Measurements from ENCODE around the gene ZAR1. TPM values are rescaled to one million over a fixed set of nuclear protein-coding genes. Genes with fewer than 3 reads are reported as not detected.

The ZAR1 gene
- total and polyA plus RNA-seq, 9 of the 15 experiments (the other 6 are each of a cell fraction or from before 2014, with no cell fraction given) = 0.07 to 0.84 (median 0.28) TPM; not detected in 1

GRCh38 chr4:48526406-48526805, 36.4 kb downstream of the ZAR1 start (continued):
- no peak for TF ChIP-seq ELK3 (CRISPR knock-in tag; IDR thresholded peaks at IDR 0.05)
- TF ChIP-seq ZKSCAN1 (IDR thresholded peaks at IDR 0.05; ENCODE audit: low read depth, low read length) = no peak
- no peak for TF ChIP-seq PTRF (tag; IDR thresholded peaks at IDR 0.05)
- TF ChIP-seq ARID1B (IDR thresholded peaks at IDR 0.05) = 0 out of 2 replicates have a peak, but pooled peaks have one; percentile 16
- TF ChIP-seq BACH1 (tag; IDR thresholded peaks at IDR 0.05) = no peak
- no peak for TF ChIP-seq MCM3 (IDR thresholded peaks at IDR 0.05)
- no peak for TF ChIP-seq FOXA1 (IDR thresholded peaks at IDR 0.05; ENCODE audit: borderline replicate concordance)

- Histone ChIP-seq H3K79me2 (ENCODE audit: control insufficient read depth, insufficient read depth, low read length) (no peaks in the 10 kb centered on the region), H3K4me1 (replicated peaks in 1 of 2; ENCODE audit: control insufficient read depth in 2 of 2, insufficient read depth in 2 of 2, low read length in 2 of 2) (no peaks in the 10 kb centered on the region), H3K4me3 (no peak overlapping the region), H3K9ac (ENCODE audit: insufficient read depth in 1 of 2, low read depth in 2 of 2, low read length in 2 of 2) (no peak overlapping the region), H3K9me1 (ENCODE audit: control insufficient read depth, insufficient read depth, low read length) (no peaks in the 10 kb centered on the region), H3K27me3 (ENCODE audit: control insufficient read depth in 2 of 2, insufficient read depth in 2 of 2, low read length in 2 of 2) (no peaks in the 10 kb centered on the region), H3K36me3 (ENCODE audit: control insufficient read depth, insufficient read depth, low read length) (peaks cover 48% of the 10 kb centered on the region; the same call in 2 of the 3 replicates), H3K4me2 (ENCODE audit: insufficient read depth, low read length) (no peak overlapping the region), H3K9me3 (replicated peaks; ENCODE audit: control insufficient read depth, insufficient read depth, low read depth, low read length) (no peaks in the 10 kb centered on the region), H4K20me1 (replicated peaks; ENCODE audit: control insufficient read depth, insufficient read depth, low read length) (no peaks in the 10 kb centered on the region), H2AFZ (ENCODE audit: low read depth, low read length) (no peak overlapping the region), H3K27ac (ENCODE audit: extremely low read depth, low read depth, low read length) (no peak overlapping the region)
- in situ Hi-C loops (cut with MboI) = no loop called here
- POLR2A ChIA-PET = no interaction called here
- intact Hi-C loops (cut with micrococcal nuclease) = no loop called here
- no peak for ATAC-seq
- DNase-seq (ENCODE audit: extremely low read depth in 1 of 4, low spot score in 3 of 4) = no peak
- no peak for FAIRE-seq
- no TSS peak for BruUV-seq (replicated peaks)
- CTCF ChIA-PET (ENCODE audit: low intra/inter-chr PET ratio) = no interaction called here
- TF ChIP-seq MXI1 (IDR thresholded peaks at IDR 0.05; ENCODE audit: low read depth, low read length) (no peak), FOXP4 (CRISPR knock-in tag; IDR thresholded peaks at IDR 0.05; ENCODE audit: borderline replicate concordance) (no peak), CLOCK (CRISPR knock-in tag; IDR thresholded peaks at IDR 0.05; ENCODE audit: borderline replicate concordance) (no peak), ETS1 (conservative IDR thresholded peaks at IDR 0.05; ENCODE audit: control insufficient read depth, low read depth, low read length) (no peak), WHSC1 (IDR thresholded peaks at IDR 0.05; ENCODE audit: low read length) (no peak), POLR3A (IDR thresholded peaks at IDR 0.05; ENCODE audit: borderline replicate concordance, extremely low read depth, insufficient read depth, insufficient read length) (no peak)
These were observed 48.3 kb downstream of the ZAR1 start for GRCh38 chr4:48538358-48538757.

Measured in K562 (cell line).